HL-60 (cell line): ENCODE results near the gene SEMA6B.
A peak's percentile ranks its signal among the peaks of the same experiment; 100 is the strongest.

Source experiments
- DNase-seq, 2 experiments: peaks; one replicate each; pipeline ENCODE4 v3.0.0-alpha.2; 2010 to 2020; ENCODE audit warnings: low read depth in 1 of 2, low spot score in 1 of 2
- H3K27ac ChIP-seq: fragments of 250-450 bp; sonication (Bioruptor Pico); replicated peaks from 2 replicates; pipeline ENCODE4 v1.5.1; 2020; ENCODE audit warnings: mild to moderate bottlenecking, moderate library complexity
- H3K27me3 ChIP-seq: fragments of 250-450 bp; sonication (Bioruptor Pico); 2 replicates; pipeline ENCODE4 v1.5.1; 2021; ENCODE audit warnings: mild to moderate bottlenecking, moderate library complexity; ENCODE audit not compliant: insufficient read depth, poor library complexity, severe bottlenecking
- H3K4me3 ChIP-seq: replicated peaks from 2 replicates; pipeline ENCODE4 v1.5.1; 2011; ENCODE audit warnings: mild to moderate bottlenecking, control low read depth, low read length; ENCODE audit not compliant: insufficient read depth
- GABPA ChIP-seq: IDR thresholded peaks from 2 replicates; pipeline ENCODE4 v1.6.1; 2012; ENCODE audit warnings: low read depth
- POLR2AphosphoS5 ChIP-seq: IDR thresholded peaks from 2 replicates; pipeline ENCODE4 v1.6.1; 2012; ENCODE audit warnings: low read depth
- SPI1 ChIP-seq: IDR thresholded peaks from 2 replicates; pipeline ENCODE4 v1.6.1; 2012; ENCODE audit warnings: low read depth, mild to moderate bottlenecking, borderline replicate concordance
- TF ChIP-seq, protein P1 (sequence below): IDR thresholded peaks from one replicate; pipeline ENCODE4 v1.5.1; 2011; ENCODE audit warnings: low read length, control low read depth, inconsistent platforms; ENCODE audit not compliant: insufficient read depth
- TF ChIP-seq, protein P2 (sequence below): IDR thresholded peaks from 2 replicates; pipeline ENCODE4 v1.6.1; 2012; ENCODE audit warnings: low read depth; ENCODE audit not compliant: insufficient replicate concordance

SEMA6B gene

DNA sequence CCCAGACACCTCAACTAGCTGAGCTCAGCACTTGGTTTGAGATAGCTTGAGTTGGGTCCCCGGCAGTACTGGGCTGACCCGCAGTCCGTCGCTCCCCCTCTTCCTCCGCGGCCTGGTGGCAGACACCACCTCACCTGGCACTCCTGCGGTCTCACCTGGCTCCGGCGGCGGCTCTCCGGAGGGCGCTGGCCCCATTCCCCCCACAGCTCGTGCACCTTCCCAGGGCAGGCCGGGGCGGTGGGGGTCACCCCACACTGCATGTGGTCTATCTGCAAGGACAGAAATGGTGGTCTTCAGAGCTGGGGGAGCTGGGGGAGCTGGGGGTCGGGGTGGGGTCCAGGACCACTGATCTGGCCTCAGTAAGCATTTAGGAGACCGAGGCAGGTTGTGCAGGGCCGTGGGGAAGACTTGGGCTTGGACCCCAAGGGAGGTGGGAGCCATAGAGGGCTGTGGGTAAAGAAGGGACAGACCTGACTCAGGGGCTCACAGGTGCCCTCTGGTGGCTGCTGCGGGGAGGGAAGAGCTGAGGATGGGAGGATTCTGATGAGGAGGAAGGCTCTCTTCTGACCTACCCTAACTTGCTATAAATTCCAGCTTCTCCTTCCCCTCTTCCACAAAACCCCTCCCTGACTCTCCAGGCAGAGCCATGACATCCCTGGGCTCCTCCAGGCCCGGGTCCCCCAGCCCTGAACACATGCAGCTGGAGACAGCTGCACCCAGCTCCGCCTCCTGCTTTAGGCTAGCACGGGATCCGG, 34.5 kb downstream of the SEMA6B start:
- no peaks in the 10 kb centered on the region for H3K27me3 ChIP-seq
- H3K4me3 ChIP-seq, result no peak overlapping the region
- DNase-seq, result peak in 1 of 2 experiments; percentile 69
- H3K27ac ChIP-seq, result no peak overlapping the region
- TF ChIP-seq SPI1, result no peak
- TF ChIP-seq, protein P1, sequence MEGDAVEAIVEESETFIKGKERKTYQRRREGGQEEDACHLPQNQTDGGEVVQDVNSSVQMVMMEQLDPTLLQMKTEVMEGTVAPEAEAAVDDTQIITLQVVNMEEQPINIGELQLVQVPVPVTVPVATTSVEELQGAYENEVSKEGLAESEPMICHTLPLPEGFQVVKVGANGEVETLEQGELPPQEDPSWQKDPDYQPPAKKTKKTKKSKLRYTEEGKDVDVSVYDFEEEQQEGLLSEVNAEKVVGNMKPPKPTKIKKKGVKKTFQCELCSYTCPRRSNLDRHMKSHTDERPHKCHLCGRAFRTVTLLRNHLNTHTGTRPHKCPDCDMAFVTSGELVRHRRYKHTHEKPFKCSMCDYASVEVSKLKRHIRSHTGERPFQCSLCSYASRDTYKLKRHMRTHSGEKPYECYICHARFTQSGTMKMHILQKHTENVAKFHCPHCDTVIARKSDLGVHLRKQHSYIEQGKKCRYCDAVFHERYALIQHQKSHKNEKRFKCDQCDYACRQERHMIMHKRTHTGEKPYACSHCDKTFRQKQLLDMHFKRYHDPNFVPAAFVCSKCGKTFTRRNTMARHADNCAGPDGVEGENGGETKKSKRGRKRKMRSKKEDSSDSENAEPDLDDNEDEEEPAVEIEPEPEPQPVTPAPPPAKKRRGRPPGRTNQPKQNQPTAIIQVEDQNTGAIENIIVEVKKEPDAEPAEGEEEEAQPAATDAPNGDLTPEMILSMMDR, result peak; percentile 96

DNA sequence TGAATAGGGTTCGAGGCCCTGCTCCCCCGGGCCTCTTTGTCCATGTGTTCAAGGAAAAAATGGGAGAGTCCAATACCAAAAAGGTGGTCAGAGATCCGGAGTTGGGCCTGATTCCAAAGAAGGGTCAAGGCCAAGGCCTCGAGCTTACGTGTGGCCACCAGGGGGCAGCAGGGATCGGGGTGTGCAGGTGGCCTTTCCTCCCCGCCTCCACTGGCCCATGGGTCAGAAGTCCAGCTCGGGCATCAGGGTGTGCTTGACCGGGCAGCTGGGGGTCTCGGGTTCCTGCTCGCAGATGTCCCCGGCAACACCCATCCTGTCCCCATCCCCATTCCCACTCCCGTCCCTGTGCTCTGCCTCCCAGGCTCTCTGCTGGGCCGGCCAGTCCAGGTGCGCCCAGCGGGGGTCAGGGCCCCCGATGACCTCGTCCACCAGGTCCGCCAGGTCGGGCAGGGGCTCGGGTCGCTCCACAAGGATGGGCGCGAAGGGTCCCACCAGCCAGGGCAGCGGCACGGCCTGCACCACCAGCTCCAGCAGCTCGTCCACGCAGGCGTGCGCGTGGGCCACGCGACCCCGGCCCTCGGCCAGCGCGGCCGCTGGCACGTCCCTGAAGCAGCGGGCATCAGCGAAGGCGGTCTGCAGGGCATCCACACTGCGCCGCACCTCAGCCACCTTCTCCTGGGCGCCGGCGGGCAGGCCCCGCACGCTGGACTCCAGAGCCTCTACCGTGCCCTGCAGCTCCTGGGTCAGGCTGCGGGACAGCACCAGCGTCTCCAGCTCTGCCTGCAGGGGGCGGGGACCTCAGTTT, 36.0 kb downstream of the SEMA6B start:
- DNase-seq, result peak in 1 of 2 experiments; percentile 29
- H3K27ac ChIP-seq, result no peak overlapping the region
- H3K27me3 ChIP-seq, result no peaks in the 10 kb centered on the region
- TF ChIP-seq, protein P1, result peak; percentile 72
- TF ChIP-seq SPI1, result no peak
- TF ChIP-seq, protein P2, sequence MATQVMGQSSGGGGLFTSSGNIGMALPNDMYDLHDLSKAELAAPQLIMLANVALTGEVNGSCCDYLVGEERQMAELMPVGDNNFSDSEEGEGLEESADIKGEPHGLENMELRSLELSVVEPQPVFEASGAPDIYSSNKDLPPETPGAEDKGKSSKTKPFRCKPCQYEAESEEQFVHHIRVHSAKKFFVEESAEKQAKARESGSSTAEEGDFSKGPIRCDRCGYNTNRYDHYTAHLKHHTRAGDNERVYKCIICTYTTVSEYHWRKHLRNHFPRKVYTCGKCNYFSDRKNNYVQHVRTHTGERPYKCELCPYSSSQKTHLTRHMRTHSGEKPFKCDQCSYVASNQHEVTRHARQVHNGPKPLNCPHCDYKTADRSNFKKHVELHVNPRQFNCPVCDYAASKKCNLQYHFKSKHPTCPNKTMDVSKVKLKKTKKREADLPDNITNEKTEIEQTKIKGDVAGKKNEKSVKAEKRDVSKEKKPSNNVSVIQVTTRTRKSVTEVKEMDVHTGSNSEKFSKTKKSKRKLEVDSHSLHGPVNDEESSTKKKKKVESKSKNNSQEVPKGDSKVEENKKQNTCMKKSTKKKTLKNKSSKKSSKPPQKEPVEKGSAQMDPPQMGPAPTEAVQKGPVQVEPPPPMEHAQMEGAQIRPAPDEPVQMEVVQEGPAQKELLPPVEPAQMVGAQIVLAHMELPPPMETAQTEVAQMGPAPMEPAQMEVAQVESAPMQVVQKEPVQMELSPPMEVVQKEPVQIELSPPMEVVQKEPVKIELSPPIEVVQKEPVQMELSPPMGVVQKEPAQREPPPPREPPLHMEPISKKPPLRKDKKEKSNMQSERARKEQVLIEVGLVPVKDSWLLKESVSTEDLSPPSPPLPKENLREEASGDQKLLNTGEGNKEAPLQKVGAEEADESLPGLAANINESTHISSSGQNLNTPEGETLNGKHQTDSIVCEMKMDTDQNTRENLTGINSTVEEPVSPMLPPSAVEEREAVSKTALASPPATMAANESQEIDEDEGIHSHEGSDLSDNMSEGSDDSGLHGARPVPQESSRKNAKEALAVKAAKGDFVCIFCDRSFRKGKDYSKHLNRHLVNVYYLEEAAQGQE, result no peak
- H3K4me3 ChIP-seq, result no peak overlapping the region

DNA sequence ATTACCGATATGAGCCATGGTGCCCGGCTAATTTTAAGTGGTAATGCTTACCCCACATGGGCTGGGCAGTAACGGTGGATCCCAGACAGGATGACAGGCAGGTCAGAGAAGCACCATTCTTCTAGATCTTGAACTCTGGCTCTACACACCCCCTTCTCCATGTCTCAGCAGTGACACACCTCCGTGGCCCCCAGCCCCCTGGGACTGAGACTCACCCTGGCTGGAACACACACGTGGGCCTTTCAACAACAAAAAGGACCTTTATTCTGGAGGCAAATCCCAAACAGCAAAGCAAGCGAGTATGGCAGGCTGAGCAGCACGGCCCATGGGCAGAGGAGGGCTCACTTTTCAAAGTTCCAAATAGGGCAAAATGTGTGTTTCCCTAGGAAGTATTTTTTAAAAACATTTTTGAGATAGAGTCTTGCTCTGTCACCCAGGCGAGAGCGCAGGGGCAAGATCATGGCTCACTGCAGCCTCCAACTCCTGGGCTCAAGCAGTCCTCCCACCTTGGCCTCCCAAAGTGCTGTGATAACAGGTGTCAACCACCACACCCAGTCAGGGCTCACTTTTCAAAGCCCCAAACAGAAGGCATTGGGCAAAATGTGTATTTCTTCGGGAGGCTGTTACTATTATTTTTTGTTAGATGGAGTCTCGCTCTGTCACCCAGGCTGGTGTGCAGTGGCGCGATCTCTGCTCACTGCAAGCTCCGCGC, 37.0 kb downstream of the SEMA6B start:
- Histone ChIP-seq H3K27ac (no peak overlapping the region), H3K27me3 (no peaks in the 10 kb centered on the region), H3K4me3 (no peak overlapping the region)
- DNase-seq, result no peak
- TF ChIP-seq SPI1 (no peak), POLR2AphosphoS5 (no peak), GABPA (no peak)
- TF ChIP-seq, protein P1, result no peak
- TF ChIP-seq, protein P2, result no peak
